Measurements from ENCODE around the gene ADA.

Gene ADA

DNA sequence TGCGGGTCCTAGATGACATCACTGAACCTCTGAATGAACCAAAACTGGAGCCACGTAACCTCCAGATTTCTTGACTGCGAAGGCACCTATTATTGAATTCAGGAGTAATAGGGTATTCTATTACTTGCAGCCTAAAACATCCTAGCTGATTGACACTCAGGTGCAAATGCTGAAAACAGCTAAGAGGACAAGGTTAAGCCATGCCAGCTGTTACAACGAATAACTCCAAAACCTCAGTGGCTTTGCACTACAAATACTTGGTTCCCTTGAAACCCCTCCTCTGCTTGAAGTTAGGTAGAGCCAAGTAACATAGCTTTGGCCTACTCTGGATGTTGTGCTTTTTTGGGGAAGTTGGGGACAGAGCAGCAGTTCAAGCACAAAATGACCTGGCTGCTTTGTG is 42.7 kb upstream of the ADA start:
- H3K4me3 ChIP-seq (ENCODE audit: low read depth, low read length): no peak overlapping the region
- no peak for DNase-seq (ENCODE audit: low read depth)
- TF ChIP-seq, protein P1, sequence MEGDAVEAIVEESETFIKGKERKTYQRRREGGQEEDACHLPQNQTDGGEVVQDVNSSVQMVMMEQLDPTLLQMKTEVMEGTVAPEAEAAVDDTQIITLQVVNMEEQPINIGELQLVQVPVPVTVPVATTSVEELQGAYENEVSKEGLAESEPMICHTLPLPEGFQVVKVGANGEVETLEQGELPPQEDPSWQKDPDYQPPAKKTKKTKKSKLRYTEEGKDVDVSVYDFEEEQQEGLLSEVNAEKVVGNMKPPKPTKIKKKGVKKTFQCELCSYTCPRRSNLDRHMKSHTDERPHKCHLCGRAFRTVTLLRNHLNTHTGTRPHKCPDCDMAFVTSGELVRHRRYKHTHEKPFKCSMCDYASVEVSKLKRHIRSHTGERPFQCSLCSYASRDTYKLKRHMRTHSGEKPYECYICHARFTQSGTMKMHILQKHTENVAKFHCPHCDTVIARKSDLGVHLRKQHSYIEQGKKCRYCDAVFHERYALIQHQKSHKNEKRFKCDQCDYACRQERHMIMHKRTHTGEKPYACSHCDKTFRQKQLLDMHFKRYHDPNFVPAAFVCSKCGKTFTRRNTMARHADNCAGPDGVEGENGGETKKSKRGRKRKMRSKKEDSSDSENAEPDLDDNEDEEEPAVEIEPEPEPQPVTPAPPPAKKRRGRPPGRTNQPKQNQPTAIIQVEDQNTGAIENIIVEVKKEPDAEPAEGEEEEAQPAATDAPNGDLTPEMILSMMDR (IDR thresholded peaks at IDR 0.05; ENCODE audit: insufficient read depth, low read depth, low read length, missing control alignments): no peak

DNA sequence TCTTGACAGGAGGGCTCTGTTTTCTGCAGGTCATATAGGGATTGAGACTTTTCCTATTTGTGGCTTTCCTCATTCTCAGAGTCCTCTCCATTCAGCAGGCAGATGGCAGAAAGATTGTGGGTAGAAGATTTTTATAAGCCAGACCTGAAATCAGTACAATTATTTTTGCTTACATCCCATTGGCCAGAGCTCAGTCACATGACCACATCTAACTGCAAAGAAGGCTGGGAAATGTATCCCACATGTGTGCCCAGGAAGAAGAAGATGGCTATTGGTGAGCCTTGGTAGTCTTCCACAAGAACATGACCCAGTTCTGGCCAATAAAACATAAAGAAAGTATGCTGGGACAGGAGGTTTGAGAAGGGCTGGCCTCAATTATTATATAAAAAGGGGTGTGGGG is 42.1 kb upstream of the ADA start:
- H3K4me3 ChIP-seq (ENCODE audit: low read depth, low read length): no peak overlapping the region
- DNase-seq (ENCODE audit: low read depth): no peak
- TF ChIP-seq, protein P1 (IDR thresholded peaks at IDR 0.05; ENCODE audit: insufficient read depth, low read depth, low read length, missing control alignments): no peak

DNA sequence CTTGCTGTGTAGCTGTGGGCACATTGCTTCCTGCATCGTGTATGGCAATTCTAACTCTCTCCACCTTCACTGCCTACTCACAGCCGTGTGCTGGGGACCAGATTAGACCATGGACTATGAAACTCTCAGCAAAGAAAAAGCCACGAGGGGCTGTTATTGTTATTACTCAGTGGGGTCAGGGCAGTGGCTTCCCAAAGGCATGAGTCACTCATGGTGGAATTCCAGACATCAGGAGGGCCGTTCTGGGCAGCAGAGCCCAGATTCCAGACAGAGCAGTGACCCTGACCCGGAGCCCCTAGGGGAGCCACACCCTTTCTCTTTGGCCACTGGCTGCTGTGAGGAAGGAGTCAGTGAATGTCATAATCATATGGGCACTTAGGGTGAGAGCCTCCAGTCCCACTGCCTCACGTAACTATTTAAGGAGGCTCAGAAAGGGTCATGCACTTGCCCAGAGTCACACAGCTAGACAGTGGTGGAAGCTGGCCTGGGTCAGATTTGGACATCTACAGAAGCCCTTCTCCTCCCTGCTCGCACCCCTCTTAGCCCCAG is 41.5 kb upstream of the ADA start:
- no peak for DNase-seq (ENCODE audit: low read depth)
- no peak overlapping the region for H3K4me3 ChIP-seq (ENCODE audit: low read depth, low read length)

DNA sequence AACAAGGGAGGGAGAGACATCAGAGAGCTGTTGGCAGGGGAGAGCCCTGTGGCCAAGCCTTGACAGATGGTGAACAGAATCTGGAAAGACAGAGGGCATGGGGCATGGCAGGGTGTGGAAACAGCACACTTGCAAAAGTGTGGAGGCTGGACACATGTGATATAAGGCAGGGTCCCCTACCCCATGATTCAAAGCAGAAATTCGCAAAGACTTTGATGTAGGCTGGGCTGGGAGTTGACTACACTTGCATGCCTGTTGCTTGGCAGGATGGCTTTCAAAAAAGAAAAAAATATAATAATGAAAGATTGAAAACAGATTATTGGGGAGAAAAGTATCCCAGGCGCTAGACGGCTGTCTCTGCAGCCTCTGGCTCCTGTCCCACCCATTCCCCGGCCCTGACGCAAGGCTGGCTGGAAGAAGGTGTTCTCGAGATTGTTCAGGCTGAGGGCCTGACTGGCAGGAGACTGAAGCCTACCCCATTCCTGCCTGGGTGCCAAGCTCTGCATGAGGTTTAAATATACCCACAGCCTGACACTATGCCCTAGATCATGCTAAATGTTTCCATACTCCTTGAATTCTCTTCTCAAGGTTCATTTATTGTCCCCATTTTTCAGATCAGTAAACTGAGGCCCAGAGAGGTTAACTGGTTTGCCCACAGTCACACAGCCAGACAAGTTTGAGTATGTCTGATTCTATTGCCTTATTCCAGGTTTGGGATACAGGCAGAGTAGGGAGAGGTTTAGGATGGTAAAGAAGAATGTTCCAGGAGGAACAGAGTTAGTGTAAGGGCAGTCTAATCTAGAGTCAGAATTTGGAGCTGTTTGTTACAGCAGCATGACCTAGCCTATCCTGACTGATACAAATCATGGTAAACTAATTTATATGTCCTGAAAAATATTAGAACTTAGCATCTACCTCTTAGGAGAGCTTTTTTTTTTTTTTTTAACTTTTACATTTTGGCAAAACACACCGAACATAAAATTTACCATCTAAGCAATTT is 40.2 kb upstream of the ADA start:
- TF ChIP-seq, protein P1 (IDR thresholded peaks at IDR 0.05; ENCODE audit: insufficient read depth, low read depth, low read length, missing control alignments): no peak
- no peak for DNase-seq (ENCODE audit: low read depth)

More for the DNA sequence above, 41.5 kb upstream of the ADA start:
- TF ChIP-seq, protein P1 (IDR thresholded peaks at IDR 0.05; ENCODE audit: insufficient read depth, low read depth, low read length, missing control alignments): no peak

DNA sequence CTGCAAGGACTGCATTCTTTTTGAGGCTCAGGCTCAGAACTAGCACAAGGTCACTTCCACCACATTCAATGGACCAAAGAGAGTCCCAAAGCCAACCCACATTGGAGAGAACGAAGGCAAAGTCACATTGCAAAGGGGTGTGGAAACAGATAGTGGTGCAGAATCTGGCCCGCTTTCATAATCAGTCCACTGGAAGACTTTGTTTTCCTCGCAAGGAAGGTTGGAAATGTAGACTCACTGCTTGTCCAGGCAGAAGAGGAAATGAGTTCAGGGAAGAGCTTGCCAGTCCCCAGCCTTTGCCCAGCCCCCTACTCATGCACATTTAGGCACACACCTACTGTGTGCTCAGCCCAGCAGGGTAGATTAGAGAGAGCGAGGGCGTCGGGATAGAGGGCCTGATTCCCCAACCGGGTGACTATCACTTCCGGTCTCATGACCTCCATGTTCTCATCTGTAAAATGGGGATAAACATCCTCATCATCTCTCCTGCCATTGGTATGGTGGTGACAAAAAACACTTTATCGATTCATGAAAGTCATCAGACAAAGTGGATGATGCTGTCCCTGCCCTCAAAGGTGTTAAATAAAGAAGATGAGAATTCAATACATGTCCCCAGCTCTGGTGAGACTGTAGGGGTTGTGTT is 39.4 kb upstream of the ADA start:
- TF ChIP-seq, protein P1 (IDR thresholded peaks at IDR 0.05; ENCODE audit: insufficient read depth, low read depth, low read length, missing control alignments): no peak
- no peak overlapping the region for H3K4me3 ChIP-seq (ENCODE audit: low read depth, low read length)
- DNase-seq (ENCODE audit: low read depth): no peak

More for the DNA sequence above, 40.2 kb upstream of the ADA start:
- H3K4me3 ChIP-seq (ENCODE audit: low read depth, low read length): no peak overlapping the region

DNA sequence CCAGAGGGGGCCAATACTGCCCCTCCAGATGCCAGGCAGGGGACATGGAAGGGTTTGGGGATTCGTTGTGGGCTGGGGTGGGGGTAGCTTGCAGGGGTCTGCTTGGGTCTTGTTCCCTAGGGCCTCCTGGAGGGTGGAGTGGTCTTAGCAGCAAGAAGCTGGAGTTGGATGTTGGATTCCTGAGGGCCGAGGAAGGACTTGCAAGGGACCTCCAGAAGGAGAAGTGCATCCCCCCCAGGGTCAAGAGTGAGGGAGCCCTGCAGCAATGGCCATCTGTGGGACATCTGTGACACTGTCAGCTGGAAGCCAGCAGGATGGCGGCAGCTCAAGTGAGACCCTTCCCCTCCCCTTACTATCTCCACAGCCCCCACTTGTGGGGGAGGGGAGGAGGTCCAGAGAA is 38.3 kb upstream of the ADA start:
- TF ChIP-seq, protein P1 (IDR thresholded peaks at IDR 0.05; ENCODE audit: insufficient read depth, low read depth, low read length, missing control alignments): no peak
- no peak for DNase-seq (ENCODE audit: low read depth)

More for the DNA sequence above, 38.3 kb upstream of the ADA start:
- no peak overlapping the region for H3K4me3 ChIP-seq (ENCODE audit: low read depth, low read length)

All from GM12865 (cell line).